H1 (cell line): Measurements from ENCODE around the gene TTC34. TPM values are rescaled to one million over a fixed set of nuclear protein-coding genes. Genes with fewer than 3 reads are reported as not detected.

Experiments
- ASH2L ChIP-seq: fragments of 200-600, 300-600 bp; sonication (generic); IDR thresholded peaks from one replicate; pipeline ENCODE4 v1.7.1; 2017; ENCODE audit warnings: low read length
- BACH1 ChIP-seq: IDR thresholded peaks from 2 replicates; pipeline ENCODE4 v1.6.1; 2012; ENCODE audit warnings: low read length, improper control_type of control experiment
- BCL11A ChIP-seq, 2 experiments: IDR thresholded peaks; one replicate each; pipeline ENCODE4 v1.6.1; 2011; ENCODE audit warnings: low read depth in 2 of 2, low read length in 2 of 2, mild to moderate bottlenecking in 2 of 2
- CHD1 ChIP-seq: IDR thresholded peaks from 2 replicates; pipeline ENCODE4 v1.6.1; 2012; ENCODE audit warnings: low read depth, low read length, improper control_type of control experiment
- FOSL1 ChIP-seq: IDR thresholded peaks from 2 replicates; pipeline ENCODE4 v1.6.1; 2011; ENCODE audit warnings: mild to moderate bottlenecking, low read depth, low read length, moderate library complexity; ENCODE audit not compliant: insufficient read depth
- POLR2AphosphoS5 ChIP-seq: IDR thresholded peaks from 2 replicates; pipeline ENCODE4 v1.6.1; 2011; ENCODE audit warnings: low read depth, low read length
- TCF12 ChIP-seq: IDR thresholded peaks from 2 replicates; pipeline ENCODE4 v1.6.1; 2011; ENCODE audit warnings: low read depth, mild to moderate bottlenecking, low read length
- ZNF274 ChIP-seq: IDR thresholded peaks from 2 replicates; pipeline ENCODE4 v1.7.0; 2012; ENCODE audit warnings: low read length, borderline replicate concordance; ENCODE audit errors: extremely low read depth
- polyA plus RNA-seq, 7 experiments: library from polyadenylated mRNA; depleted of rRNA in 3 of 7; stranded (reverse) in 5 of 7; unstranded in 2 of 7; fragments of >200 nt in 5 of 7; fragments of 200-250 nt in 2 of 7; gene quantifications; 1 replicate in 5 of 7; 2 replicates in 1 of 7; 4 replicates in 1 of 7; pipeline versions ENCODE4 v1.2.1 to v1.2.3, GENCODE V29; 2011 to 2013; ENCODE audit warnings: missing spikeins in 2 of 7, mixed read lengths in 2 of 7
- total RNA-seq: library from RNA; stranded (reverse); fragmentation: NEBNext Ultra II Directional; extraction: Animal tissue kit (Norgen Biotek cat#: 25700); gene quantifications from 2 replicates; pipeline ENCODE4 v1.2.1, GENCODE V29; 2021
- TF ChIP-seq, protein P1 (sequence below): IDR thresholded peaks from 2 replicates; pipeline ENCODE4 v1.6.1; 2012; ENCODE audit warnings: low read length, inconsistent platforms

The TTC34 gene
- total and polyA plus RNA-seq, 2 of the 8 experiments (the other 6 are each of a cell fraction or from before 2014, with no cell fraction given), result 0.23 to 0.50 TPM

DNA sequence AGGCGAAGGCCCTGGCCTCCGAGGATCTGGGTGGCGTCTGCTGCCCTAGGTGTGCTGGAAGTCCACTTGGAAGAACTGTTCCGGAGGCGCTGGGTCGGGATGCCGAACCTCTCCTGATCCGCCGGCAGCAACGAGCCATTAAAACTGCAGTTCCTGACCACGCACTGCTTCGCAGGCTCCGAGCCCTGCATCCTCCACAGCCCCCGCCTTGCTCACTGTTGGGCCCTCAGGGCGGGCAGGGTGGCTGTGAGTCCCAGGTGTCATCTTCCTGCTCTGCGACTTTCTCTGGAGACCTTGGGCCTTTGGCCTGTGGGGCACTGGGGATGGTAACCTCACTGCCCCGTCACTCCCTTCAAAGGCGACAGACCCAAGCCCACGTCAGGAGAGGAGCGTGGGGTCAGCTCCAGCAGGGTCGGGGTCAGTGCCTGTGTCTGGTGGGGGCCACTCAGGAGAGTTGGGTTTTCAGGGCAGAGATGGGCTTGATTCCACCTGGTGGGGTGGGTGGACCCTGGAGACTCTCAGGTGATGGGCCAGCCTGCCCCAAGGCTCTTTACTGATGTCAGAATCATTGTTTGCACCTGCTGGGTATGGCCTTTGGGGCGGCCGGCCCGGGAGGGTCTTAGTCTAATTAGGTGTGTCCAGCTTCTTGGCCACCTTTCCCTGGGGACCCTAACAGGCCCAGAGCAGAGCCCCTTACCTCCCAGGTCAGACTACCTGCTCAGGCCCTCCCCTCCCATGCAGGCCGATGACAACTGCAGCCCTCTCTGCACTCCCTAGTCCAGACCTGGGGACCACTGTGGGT, 211.9 kb downstream of the TTC34 start (continued):
- TF ChIP-seq, protein P1, sequence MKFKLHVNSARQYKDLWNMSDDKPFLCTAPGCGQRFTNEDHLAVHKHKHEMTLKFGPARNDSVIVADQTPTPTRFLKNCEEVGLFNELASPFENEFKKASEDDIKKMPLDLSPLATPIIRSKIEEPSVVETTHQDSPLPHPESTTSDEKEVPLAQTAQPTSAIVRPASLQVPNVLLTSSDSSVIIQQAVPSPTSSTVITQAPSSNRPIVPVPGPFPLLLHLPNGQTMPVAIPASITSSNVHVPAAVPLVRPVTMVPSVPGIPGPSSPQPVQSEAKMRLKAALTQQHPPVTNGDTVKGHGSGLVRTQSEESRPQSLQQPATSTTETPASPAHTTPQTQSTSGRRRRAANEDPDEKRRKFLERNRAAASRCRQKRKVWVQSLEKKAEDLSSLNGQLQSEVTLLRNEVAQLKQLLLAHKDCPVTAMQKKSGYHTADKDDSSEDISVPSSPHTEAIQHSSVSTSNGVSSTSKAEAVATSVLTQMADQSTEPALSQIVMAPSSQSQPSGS, result no peak
- TF ChIP-seq FOSL1, result no peak
- TF ChIP-seq POLR2AphosphoS5, result no peak
- no peak for TF ChIP-seq ZNF274
- no peak for TF ChIP-seq CHD1
- TF ChIP-seq TCF12, result no peak
- no peak for TF ChIP-seq ASH2L
- no peak for TF ChIP-seq BCL11A (IDR thresholded peaks at IDR 0.05; ENCODE audit: low read depth in 2 of 2, low read length in 2 of 2)
- no peak for TF ChIP-seq BACH1
- TF ChIP-seq, all 59 proteins: peak for 0
